SK-N-SH (cell line): Measurements from ENCODE around the gene UNCX.
A peak's percentile ranks its signal among the peaks of the same experiment; 100 is the strongest.

Experiments used
- CTCF ChIP-seq: fragments of 200-600 bp; sonication (generic); IDR thresholded peaks from 2 replicates; pipeline ENCODE4 v1.6.1; 2017; ENCODE audit warnings: antibody characterized with exemption, mild to moderate bottlenecking, moderate library complexity
- EZH2phosphoT487 ChIP-seq: fragments of 200-600 bp; sonication (generic); IDR thresholded peaks from 2 replicates; pipeline ENCODE4 v1.6.1; 2017; ENCODE audit warnings: low read depth, mixed run types, mild to moderate bottlenecking, antibody characterized with exemption, moderate library complexity, borderline replicate concordance
- FOSL2 ChIP-seq: IDR thresholded peaks from 2 replicates; pipeline ENCODE4 v1.4.0; 2012; ENCODE audit warnings: low read depth, mild to moderate bottlenecking, moderate library complexity, borderline replicate concordance
- MXI1 ChIP-seq: IDR thresholded peaks from 2 replicates; pipeline ENCODE4 v1.6.1; 2012; ENCODE audit warnings: mild to moderate bottlenecking, low read depth, low read length, improper control_type of control experiment
- PBX3 ChIP-seq: IDR thresholded peaks from 2 replicates; pipeline ENCODE4; 2012
- RAD21 ChIP-seq: IDR thresholded peaks from 2 replicates; pipeline ENCODE4 v1.6.1; 2012; ENCODE audit warnings: mild to moderate bottlenecking, low read length
- RCOR1 ChIP-seq: fragments of 150-350 bp; IDR thresholded peaks from 2 replicates; pipeline ENCODE4 v1.6.1; 2017; ENCODE audit warnings: antibody characterized with exemption, low read length
- RFX5 ChIP-seq: IDR thresholded peaks from 2 replicates; pipeline ENCODE4 v1.6.1; 2012; ENCODE audit warnings: mild to moderate bottlenecking, improper control_type of control experiment, low read length
- RXRA ChIP-seq: IDR thresholded peaks from 2 replicates; pipeline ENCODE4 v1.4.0; 2012; ENCODE audit warnings: low read depth, mild to moderate bottlenecking, borderline replicate concordance
- SIN3A ChIP-seq: IDR thresholded peaks from 2 replicates; pipeline ENCODE4 v1.6.1; 2012; ENCODE audit warnings: low read depth, mild to moderate bottlenecking, low read length, moderate library complexity, borderline replicate concordance
- SMC3 ChIP-seq: IDR thresholded peaks from 2 replicates; pipeline ENCODE4 v1.6.1; 2012; ENCODE audit warnings: low read depth, low read length, improper control_type of control experiment
- TAF1 ChIP-seq: IDR thresholded peaks from 2 replicates; pipeline ENCODE4 v1.6.1; 2012; ENCODE audit warnings: low read depth, mild to moderate bottlenecking, low read length, moderate library complexity, borderline replicate concordance
- USF2 ChIP-seq: fragments of 150-350 bp; IDR thresholded peaks from 2 replicates; pipeline ENCODE4 v1.6.1; 2017; ENCODE audit warnings: antibody characterized with exemption, low read length, low read depth, borderline replicate concordance
- YY1 ChIP-seq: IDR thresholded peaks from 2 replicates; pipeline ENCODE4 v1.4.0; 2012; ENCODE audit warnings: low read depth, mild to moderate bottlenecking

GRCh38 chr7:1247527-1248041 lies 14.9 kb downstream of the UNCX start:
- TF ChIP-seq CTCF, result no peak
- TF ChIP-seq RFX5, result no peak
- TF ChIP-seq YY1, result no peak
- no peak for TF ChIP-seq RCOR1
- TF ChIP-seq FOSL2, result no peak
- no peak for TF ChIP-seq USF2
- no peak for TF ChIP-seq MXI1
- no peak for TF ChIP-seq RXRA
- no peak for TF ChIP-seq RAD21
- TF ChIP-seq SIN3A, result no peak
- no peak for TF ChIP-seq SMC3
- TF ChIP-seq PBX3, result no peak
- no peak for TF ChIP-seq TAF1
- TF ChIP-seq EZH2phosphoT487, result 0 out of 2 replicates have a peak, but pooled peaks have one; percentile 38
